HUES64 (cell line): ENCODE results near the gene SRRM4.

Experiments
- H3K27ac ChIP-seq: 2 replicates; pipeline ENCODE4 v1.7.0; 2013; ENCODE audit warnings: low read depth, low read length, inconsistent platforms
- H3K27me3 ChIP-seq: 2 replicates; pipeline ENCODE4 v1.6.1; 2013; ENCODE audit warnings: mild to moderate bottlenecking, low read length; ENCODE audit not compliant: insufficient read depth
- H3K36me3 ChIP-seq: 2 replicates; pipeline ENCODE4 v1.6.1; 2013; ENCODE audit warnings: mild to moderate bottlenecking, low read length; ENCODE audit not compliant: insufficient read depth
- H3K4me1 ChIP-seq: 2 replicates; pipeline ENCODE4 v1.6.1; 2013; ENCODE audit warnings: mild to moderate bottlenecking, low read length, moderate library complexity; ENCODE audit not compliant: insufficient read depth
- H3K4me3 ChIP-seq: 2 replicates; pipeline ENCODE4 v1.5.1; 2013; ENCODE audit warnings: mild to moderate bottlenecking, low read length, moderate library complexity
- H3K9ac ChIP-seq: 2 replicates; pipeline ENCODE4 v1.6.1; 2013; ENCODE audit warnings: mild to moderate bottlenecking, low read depth, low read length
- H3K9me3 ChIP-seq: 2 replicates; pipeline ENCODE4 v1.6.1; 2013; ENCODE audit warnings: low read depth, low read length; ENCODE audit not compliant: insufficient read depth
- WGBS: fragments of 150-250, 120-280 bp; methylation state at CpG from one replicate; pipeline ENCODE4 v1.1.7; 2013; ENCODE audit warnings: missing lambda C conversion rate; 5-methylcytosine and 5-hydroxymethylcytosine counted together

SRRM4 gene

DNA sequence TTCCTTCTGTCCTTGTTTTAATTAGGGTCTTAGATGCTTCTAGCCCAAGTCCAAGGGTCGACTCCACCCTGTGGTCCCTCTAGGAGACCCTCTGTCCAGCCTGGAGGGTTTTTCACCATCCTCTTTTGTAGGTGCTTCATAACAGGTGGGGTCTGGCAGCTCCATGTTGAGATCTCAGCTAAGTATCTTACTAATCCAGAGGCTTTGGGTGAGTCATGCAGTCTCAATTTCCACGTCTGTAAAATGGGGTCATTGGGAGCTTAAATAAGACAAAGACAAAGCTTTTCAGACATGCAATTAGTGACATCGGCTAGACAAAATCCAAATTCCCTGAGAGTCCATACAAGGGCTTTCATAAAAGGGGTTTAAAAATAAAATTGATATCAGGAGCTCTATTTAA lies 200.6 kb downstream of the SRRM4 start:
- Histone ChIP-seq H3K9ac (no peak overlapping the region), H3K27me3 (peaks cover 7% of the 10 kb centered on the region), H3K27ac (no peak overlapping the region), H3K36me3 (no peaks in the 10 kb centered on the region), H3K9me3 (no peaks in the 10 kb centered on the region), H3K4me1 (peaks cover 37% of the 10 kb centered on the region), H3K4me3 (no peak overlapping the region)
- WGBS: 91% methylated on average over 3 of the region's 3 CpGs

DNA sequence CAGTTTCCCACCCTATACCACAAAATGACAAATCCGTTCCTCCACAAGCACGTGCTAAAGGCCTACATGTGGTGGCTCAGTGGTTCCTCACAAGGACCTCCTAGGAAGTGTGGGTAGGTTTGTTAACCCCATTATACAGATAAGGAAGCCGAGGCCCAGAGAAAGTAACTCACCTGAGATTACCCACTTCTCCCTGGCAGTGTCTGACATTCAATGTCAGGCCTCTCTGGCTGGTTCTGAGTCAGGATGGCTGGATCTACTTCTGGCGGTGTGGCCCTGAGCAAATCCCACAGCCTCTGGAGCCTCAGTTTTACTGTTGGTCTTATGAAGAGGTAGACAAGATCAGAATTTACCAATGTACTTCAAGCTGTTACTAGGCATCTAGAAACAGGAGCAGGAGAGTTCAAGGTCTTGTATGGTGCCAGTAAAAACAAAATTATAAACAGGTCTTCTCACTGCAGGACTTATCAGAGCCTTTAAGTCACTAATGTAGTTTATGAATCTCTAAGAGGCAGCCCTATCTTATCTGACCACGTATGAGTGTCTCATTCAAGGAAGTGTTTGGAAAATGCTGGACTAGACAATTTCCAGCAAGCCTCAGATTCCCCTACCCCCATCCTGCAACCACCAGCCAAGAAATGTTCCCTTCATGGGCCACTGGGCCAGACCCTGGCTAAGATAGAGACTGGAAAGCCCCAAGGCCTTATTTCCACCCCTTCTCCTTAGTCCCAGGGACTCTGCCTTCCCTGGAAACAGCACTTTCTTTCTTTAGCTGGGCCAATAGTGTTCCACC lies 201.6 kb downstream of the SRRM4 start:
- no peaks in the 10 kb centered on the region for H3K9me3 ChIP-seq
- no peak overlapping the region for H3K4me3 ChIP-seq
- H3K9ac ChIP-seq: no peak overlapping the region
- 97% methylated on average over 5 of the region's 5 CpGs for WGBS
- H3K36me3 ChIP-seq: no peaks in the 10 kb centered on the region
- H3K27me3 ChIP-seq: peaks cover 7% of the 10 kb centered on the region
- no peak overlapping the region for H3K27ac ChIP-seq
- peaks cover 35% of the 10 kb centered on the region for H3K4me1 ChIP-seq

DNA sequence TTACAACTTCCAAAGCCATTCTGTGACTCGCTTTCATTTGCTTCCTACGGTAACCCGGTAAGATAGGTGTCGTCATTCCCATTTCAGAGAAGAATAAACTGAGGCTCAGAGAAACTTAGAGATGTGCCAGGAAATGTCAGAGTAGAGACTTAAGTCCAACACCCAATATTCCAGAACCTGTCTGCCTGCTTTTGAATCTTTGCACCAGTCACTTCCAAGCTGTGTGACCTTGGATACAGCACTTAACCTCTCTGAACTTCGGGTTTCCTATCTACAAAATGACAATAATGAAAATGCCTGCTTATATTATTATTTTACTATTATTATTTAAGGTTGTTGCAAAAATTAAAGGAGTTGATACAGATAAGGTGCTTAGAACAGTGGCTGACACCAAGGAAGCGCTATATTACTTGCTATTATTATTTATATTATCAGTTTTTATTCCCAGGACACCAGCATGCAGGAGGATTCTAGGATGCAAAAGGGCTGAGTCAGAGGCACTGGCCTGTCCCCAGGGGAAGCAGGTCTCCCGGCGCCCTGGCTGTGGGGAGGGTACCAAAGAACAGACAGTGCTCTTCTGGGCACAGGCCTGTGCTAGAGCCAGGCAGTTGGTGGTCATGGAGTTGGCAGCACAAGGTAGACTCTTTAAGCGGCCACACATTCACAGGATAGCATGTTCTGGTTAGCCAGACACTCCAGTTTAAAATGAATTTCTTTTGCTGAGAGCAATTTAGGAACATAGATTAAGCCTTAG lies 202.8 kb downstream of the SRRM4 start:
- Histone ChIP-seq H3K27me3 (peaks cover 3% of the 10 kb centered on the region), H3K9me3 (no peaks in the 10 kb centered on the region), H3K36me3 (no peaks in the 10 kb centered on the region), H3K4me3 (no peak overlapping the region), H3K4me1 (peaks cover 26% of the 10 kb centered on the region), H3K27ac (no peak overlapping the region), H3K9ac (no peak overlapping the region)
- 92% methylated on average over 8 of the region's 9 CpGs for WGBS

DNA sequence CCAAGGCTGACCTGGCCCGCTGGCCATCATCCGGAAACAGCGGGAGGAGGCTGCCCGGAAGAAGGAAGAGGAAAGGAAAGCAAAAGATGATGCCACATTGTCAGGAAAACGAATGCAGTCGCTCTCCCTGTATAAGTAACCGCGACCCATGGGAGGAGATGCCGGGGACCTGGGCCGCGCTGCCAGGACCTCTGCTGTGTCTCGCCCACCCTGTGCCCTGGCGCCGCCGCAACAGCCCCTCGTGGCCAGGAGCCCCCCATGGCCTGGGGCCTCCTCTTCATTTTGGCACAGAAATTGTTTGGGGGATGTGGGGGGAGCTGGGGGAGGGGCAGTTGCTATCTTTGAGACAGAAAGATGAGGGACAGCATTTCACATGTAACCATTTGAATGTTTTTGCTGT lies 213.9 kb downstream of the SRRM4 start:
- no peak overlapping the region for H3K9ac ChIP-seq
- no peaks in the 10 kb centered on the region for H3K36me3 ChIP-seq
- no peak overlapping the region for H3K27ac ChIP-seq
- 96% methylated on average over 16 of the region's 16 CpGs for WGBS
- H3K27me3 ChIP-seq: no peaks in the 10 kb centered on the region
- no peaks in the 10 kb centered on the region for H3K9me3 ChIP-seq
- no peaks in the 10 kb centered on the region for H3K4me1 ChIP-seq
- no peak overlapping the region for H3K4me3 ChIP-seq

DNA sequence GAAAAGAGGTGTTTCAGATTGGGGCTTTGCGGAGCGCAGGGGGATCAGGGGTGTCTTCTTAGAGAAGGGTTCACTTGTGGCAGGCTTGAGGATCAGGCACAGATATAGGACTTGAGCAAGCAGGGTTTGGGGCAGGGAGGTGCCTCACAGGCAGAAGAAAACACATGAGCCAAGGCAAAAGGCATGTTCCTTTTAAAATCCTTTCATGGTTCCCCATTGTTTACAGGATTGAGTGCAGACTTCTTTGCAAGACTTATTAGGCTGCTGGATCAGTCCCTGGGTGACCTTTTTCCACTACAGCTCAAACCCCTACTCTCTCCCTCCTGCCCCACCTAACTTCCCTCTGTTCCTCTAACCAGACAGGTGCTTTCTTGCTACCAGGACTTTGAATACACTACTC lies 217.1 kb downstream of the SRRM4 start:
- no peaks in the 10 kb centered on the region for H3K9me3 ChIP-seq
- no peak overlapping the region for H3K27ac ChIP-seq
- peaks cover 12% of the 10 kb centered on the region for H3K4me1 ChIP-seq
- no peaks in the 10 kb centered on the region for H3K36me3 ChIP-seq
- no peak overlapping the region for H3K9ac ChIP-seq
- WGBS: 93% methylated on average over 2 of the region's 2 CpGs
- no peaks in the 10 kb centered on the region for H3K27me3 ChIP-seq
- no peak overlapping the region for H3K4me3 ChIP-seq

DNA sequence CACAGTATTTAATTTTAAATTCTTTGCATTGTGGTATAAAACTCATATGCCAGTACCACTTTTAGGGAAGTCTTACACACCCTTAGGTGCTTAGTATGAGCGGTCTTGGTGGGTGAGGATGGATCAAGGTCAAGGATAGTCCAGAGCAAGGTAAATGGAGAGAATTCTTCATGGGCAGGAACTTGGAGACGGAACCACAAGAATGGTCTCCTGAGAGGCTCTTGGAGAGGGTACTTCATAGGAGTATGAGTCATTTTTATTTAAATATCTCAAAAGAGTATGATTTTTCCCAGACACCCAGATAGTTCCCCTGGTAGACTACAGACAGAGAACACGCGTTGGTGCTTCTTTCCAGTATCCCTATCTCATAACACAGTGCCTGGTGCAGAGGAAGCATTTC lies 219.3 kb downstream of the SRRM4 start:
- no peaks in the 10 kb centered on the region for H3K27me3 ChIP-seq
- H3K4me1 ChIP-seq: peaks cover 12% of the 10 kb centered on the region
- no peaks in the 10 kb centered on the region for H3K36me3 ChIP-seq
- H3K27ac ChIP-seq: no peak overlapping the region
- H3K9me3 ChIP-seq: no peaks in the 10 kb centered on the region
- no peak overlapping the region for H3K4me3 ChIP-seq
- WGBS: 94% methylated on average over 4 of the region's 4 CpGs
- H3K9ac ChIP-seq: no peak overlapping the region

DNA sequence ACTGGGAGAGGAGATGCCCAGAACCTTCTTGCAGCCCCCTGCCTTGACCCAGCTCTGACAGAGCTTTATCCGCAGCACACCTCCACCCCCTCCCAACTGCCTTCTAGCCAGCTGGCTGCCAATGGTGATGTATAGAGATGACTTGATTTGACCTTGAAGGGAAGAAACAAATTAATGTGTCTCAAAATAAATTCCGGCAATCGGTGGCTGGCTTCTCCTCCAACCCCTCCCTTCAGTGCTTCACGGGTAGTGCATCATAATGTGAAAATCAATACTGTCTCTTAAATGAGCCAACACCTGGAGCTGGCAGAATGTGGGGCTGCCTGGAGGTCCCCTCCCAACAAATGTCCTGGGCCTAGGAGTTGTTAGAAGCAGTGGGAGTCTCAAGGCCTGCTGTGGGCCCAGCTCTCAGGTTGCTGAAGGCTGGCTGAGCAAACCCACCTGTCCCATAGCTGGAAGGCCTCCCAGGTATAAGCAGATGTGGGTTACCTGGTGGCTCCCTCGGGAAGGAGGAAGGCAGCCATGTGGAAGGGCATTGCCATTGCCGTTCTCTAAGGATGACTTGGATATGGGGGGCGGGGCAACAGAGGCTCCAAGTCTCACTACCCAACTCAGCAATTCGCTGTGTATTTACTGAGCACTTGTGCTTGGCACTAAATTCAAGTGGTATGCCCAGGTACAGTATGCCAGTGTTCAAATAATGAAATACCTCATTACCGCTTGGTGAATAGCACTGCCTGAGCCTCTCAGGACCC lies 220.6 kb downstream of the SRRM4 start:
- peaks cover 21% of the 10 kb centered on the region for H3K4me1 ChIP-seq
- no peaks in the 10 kb centered on the region for H3K9me3 ChIP-seq
- no peaks in the 10 kb centered on the region for H3K27me3 ChIP-seq
- H3K36me3 ChIP-seq: no peaks in the 10 kb centered on the region
- 70% methylated on average over 8 of the region's 9 CpGs for WGBS
- H3K27ac ChIP-seq: peak overlapping the region; percentile 69; the same call in 1 of the 2 replicates
- no peak overlapping the region for H3K4me3 ChIP-seq
- H3K9ac ChIP-seq: no peak overlapping the region

DNA sequence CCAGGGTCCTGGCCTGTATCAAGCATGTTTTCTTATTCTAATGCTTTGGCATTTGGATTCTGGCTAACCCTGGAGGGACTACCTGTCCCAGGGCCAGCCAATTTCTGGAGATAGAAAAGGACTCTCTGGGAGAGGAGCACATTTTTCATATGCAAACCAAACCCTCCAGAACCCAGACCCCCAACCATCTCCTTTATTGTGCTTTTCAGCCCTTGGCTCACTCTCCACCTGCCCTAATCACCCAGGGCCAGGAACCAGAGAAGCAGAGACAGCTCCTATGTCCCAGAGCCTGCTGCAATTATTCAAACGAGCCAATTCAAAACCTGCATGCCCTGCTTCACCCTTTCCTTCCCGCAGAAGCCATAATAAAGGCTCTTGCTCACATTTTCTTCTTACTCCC lies 221.2 kb downstream of the SRRM4 start:
- Histone ChIP-seq H3K4me3 (no peak overlapping the region), H3K27ac (peak overlapping the region; percentile 69; the same call in 1 of the 2 replicates)
- WGBS: 4% methylated on average over 2 of the region's 2 CpGs

DNA sequence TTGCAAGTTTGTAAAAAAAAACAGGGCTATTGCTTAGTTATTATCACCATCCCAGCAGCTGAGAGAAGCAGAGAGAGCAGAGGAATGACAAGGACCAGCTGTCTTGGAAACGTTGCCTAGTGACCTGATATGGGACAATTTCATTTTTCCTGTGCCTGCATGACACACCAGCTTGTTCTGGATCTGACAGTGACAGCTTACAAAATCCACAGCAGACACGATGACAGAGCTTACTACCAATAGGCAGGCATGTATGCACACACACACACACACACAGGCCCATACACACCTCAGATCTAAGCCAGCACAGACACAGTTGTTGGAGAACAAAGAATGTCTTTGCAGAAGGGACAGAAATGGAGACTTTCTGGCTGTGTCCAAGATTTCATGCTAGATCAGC lies 222.8 kb downstream of the SRRM4 start:
- Histone ChIP-seq H3K9me3 (no peaks in the 10 kb centered on the region), H3K27me3 (no peaks in the 10 kb centered on the region), H3K4me1 (peaks cover 21% of the 10 kb centered on the region), H3K36me3 (no peaks in the 10 kb centered on the region), H3K4me3 (no peak overlapping the region), H3K27ac (no peak overlapping the region), H3K9ac (no peak overlapping the region)
- 89% methylated on average over 2 of the region's 2 CpGs for WGBS

More for the DNA sequence above, 221.2 kb downstream of the SRRM4 start:
- no peaks in the 10 kb centered on the region for H3K36me3 ChIP-seq
- H3K9me3 ChIP-seq: no peaks in the 10 kb centered on the region
- H3K4me1 ChIP-seq: peaks cover 21% of the 10 kb centered on the region
- H3K9ac ChIP-seq: no peak overlapping the region
- no peaks in the 10 kb centered on the region for H3K27me3 ChIP-seq

DNA sequence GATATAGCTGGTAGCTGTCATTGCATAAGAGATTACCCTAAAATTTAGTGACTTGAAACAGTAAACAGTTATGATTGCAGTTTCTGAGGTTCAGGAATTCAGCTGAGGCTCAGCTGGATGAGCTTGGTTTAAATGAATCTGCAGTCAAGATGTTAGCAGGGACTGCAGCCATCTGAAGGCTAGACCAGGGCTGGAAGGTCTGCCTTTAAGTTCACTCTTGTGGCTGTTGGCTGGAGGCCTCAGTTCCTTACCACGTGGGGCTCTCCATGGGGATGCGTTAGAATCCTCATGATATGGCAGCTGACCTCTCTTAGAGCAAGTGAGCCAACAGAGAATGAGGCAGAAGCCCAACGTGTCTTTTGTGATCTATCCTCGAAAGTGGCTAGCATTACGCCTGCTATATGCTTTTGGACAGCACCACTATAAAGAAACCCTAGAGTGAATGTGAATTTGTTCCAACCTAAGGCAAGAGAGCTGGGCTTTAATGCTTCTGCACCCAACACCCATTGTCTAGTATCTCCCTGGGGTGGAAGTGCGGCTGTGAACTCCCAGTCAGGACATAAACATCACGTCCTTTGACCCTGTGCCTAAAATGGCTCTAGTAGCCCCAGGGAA lies 223.4 kb downstream of the SRRM4 start:
- 76% methylated on average over 7 of the region's 7 CpGs for WGBS
- Histone ChIP-seq H3K36me3 (no peaks in the 10 kb centered on the region), H3K9ac (no peak overlapping the region), H3K4me1 (peaks cover 21% of the 10 kb centered on the region), H3K27me3 (no peaks in the 10 kb centered on the region), H3K27ac (no peak overlapping the region), H3K4me3 (no peak overlapping the region), H3K9me3 (no peaks in the 10 kb centered on the region)
